Right lobe of liver (tissue), 6 donors: ENCODE measurements around the gene CLASP2. TPM values are rescaled to one million over a fixed set of nuclear protein-coding genes. Genes with fewer than 3 reads are reported as not detected.
"Not testable (repeated sequence)": the region's sequence is repeated elsewhere in the genome, so short reads cannot be mapped to it uniquely, and the experiment has no call there.

Source experiments
- ATAC-seq, 4 donors: fragments of 200-7000 bp; cut with Tn5 transposase; one replicate each; pipeline ENCODE4 v1.9.1; 2020; ENCODE audit warnings: mild to moderate bottlenecking in 4 of 4, moderate library complexity in 4 of 4
- DNase-seq, 3 donors: peaks; one replicate each; pipeline ENCODE4 v3.0.0-alpha.2; 2020
- H3K27ac ChIP-seq, 3 donors: fragments of 200-600 bp; one replicate each; pipeline ENCODE4 v1.8.0; 2022
- H3K27me3 ChIP-seq, 2 donors: fragments of 200-600 bp; one replicate each; pipeline ENCODE4 v1.8.0; 2022
- H3K36me3 ChIP-seq, 4 donors: fragments of 200-600 bp; sonication (generic) in 1 of 4; one replicate each; pipeline versions ENCODE4 v1.5.1 to v1.8.0; 2017 to 2022; ENCODE audit warnings: control low read depth in 1 of 4
- H3K4me1 ChIP-seq, 4 donors: fragments of 200-600 bp; sonication (generic) in 1 of 4; one replicate each; pipeline versions ENCODE4 v1.5.1 to v1.8.0; 2017 to 2022; ENCODE audit warnings: control low read depth in 1 of 4
- H3K4me3 ChIP-seq, 3 donors: fragments of 200-600 bp; one replicate each; pipeline ENCODE4 v1.8.0; 2022
- H3K9me3 ChIP-seq, 4 donors: fragments of 200-600 bp; sonication (generic) in 1 of 4; one replicate each; pipeline versions ENCODE4 v1.5.1 to v1.8.0; 2017 to 2022; ENCODE audit warnings: control low read depth in 1 of 4
- POLR2A ChIP-seq: fragments of 450-650 bp; IDR thresholded peaks from one replicate; pipeline ENCODE4 v1.6.1; 2017; ENCODE audit warnings: antibody characterized with exemption, mild to moderate bottlenecking
- WGBS: methylation state at CpG from one replicate; pipeline ENCODE4 v1.1.6; 2018; ENCODE audit warnings: low coverage, low lambda C conversion rate; ENCODE audit not compliant: insufficient coverage; ENCODE audit errors: missing lambda C conversion rate; 5-methylcytosine and 5-hydroxymethylcytosine counted together
- intact Hi-C, 2 donors: fragments of 100-400 bp; cut with DNase I; formaldehyde crosslinking; loops; one replicate each; pipeline versions ENCODE4 v1.11.2 to v1.14.1; 2022
- total RNA-seq, 6 experiments: library from RNA; depleted of rRNA in 2 of 6; stranded (reverse); fragments of >200 nt in 2 of 6; fragmentation: NEBNext Ultra II Directional in 3 of 6; extraction: Animal tissue kit (Norgen Biotek cat#: 25700) in 3 of 6; gene quantifications; one replicate each; pipeline versions ENCODE4 v1.1.0 to v1.2.4, GENCODE V29; 2016 to 2023
- TF ChIP-seq, protein P1 (sequence below), 4 donors: fragments of 200-600 bp in 3 of 4; fragments of 450-650 bp in 1 of 4; IDR thresholded peaks; one replicate each; pipeline versions ENCODE4 v1.5.1 to v1.8.0; 2016 to 2022; ENCODE audit warnings: antibody characterized with exemption in 4 of 4, mild to moderate bottlenecking in 2 of 4
- donor health status: DM: no; HTN: yes; CAD: no.
- donor health status: DM: no; HTN: no; CAD: no.
- donor health status: DM: no; HTN: no; CAD: no.
- donor health status: DM: no; HTN: yes; CAD: no.
- donor health status: DM: no; HTN: yes; CAD: no.

The CLASP2 gene
- total RNA-seq, 6 experiments from 2014 or later, result 15.0 to 19.2 (median 16.5) TPM

DNA sequence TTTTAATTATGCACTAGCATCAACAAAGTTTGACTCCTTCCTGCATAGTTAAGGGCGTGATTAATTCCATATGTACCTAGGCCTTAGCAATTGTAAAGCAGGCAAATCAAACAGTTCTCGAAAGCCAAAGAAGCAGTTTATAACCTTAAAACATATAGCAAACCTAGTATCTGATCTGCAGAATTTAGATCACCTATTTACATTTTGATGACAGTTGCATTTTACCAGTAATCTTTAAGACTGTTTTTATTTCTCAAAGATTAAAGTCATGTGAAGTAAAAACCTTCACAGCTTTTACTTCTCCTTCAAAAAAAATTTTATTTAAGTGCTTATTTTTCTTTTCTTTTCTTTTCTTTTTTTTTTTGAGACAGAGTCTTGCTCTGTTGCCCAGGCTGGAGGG, 257.0 kb downstream of the CLASP2 start:
- Histone ChIP-seq H3K27me3 (no peaks in the 10 kb centered on the region), H3K9me3 (peaks cover 0 to 12% (median 0%) of the 10 kb centered on the region in 4 donors), H3K27ac (no peak overlapping the region), H3K36me3 (no peaks in the 10 kb centered on the region), H3K4me3 (no peak overlapping the region), H3K4me1 (no peaks in the 10 kb centered on the region)
- TF ChIP-seq, protein P1, sequence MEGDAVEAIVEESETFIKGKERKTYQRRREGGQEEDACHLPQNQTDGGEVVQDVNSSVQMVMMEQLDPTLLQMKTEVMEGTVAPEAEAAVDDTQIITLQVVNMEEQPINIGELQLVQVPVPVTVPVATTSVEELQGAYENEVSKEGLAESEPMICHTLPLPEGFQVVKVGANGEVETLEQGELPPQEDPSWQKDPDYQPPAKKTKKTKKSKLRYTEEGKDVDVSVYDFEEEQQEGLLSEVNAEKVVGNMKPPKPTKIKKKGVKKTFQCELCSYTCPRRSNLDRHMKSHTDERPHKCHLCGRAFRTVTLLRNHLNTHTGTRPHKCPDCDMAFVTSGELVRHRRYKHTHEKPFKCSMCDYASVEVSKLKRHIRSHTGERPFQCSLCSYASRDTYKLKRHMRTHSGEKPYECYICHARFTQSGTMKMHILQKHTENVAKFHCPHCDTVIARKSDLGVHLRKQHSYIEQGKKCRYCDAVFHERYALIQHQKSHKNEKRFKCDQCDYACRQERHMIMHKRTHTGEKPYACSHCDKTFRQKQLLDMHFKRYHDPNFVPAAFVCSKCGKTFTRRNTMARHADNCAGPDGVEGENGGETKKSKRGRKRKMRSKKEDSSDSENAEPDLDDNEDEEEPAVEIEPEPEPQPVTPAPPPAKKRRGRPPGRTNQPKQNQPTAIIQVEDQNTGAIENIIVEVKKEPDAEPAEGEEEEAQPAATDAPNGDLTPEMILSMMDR (IDR thresholded peaks at IDR 0.05), result no peak
- TF ChIP-seq POLR2A, result no peak
- DNase-seq (no peak), ATAC-seq (no peak)
- WGBS, result 89% methylated on average over 2 of the region's 2 CpGs
- intact Hi-C loops, result no loop called here

DNA sequence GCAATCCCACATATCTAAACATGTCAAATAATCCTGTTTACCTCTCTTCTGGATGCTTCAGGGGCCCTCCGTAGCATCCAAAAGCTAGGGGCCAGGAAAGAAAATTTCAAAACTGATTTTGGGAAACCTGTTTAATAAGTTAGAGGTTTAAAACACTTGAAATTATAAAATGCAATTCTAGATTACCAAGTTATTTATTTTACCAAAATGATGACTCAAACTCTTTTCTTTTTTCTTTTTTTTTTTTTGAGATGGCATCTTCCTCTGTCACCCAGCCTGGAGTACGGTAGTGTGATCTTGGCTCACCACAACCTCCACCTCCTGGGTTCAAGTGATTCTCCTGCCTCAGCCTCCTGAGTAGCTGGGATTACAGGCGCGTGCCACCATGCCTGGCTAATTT, 258.5 kb downstream of the CLASP2 start:
- WGBS, result 94% methylated on average over 2 of the region's 4 CpGs
- DNase-seq, H3K27me3 ChIP-seq, H3K27ac ChIP-seq, H3K36me3 ChIP-seq, H3K4me3 ChIP-seq, ATAC-seq, intact Hi-C loops, H3K4me1 ChIP-seq: not testable (repeated sequence)
- peaks cover 0 to 12% (median 0%) of the 10 kb centered on the region in 4 donors for H3K9me3 ChIP-seq

DNA sequence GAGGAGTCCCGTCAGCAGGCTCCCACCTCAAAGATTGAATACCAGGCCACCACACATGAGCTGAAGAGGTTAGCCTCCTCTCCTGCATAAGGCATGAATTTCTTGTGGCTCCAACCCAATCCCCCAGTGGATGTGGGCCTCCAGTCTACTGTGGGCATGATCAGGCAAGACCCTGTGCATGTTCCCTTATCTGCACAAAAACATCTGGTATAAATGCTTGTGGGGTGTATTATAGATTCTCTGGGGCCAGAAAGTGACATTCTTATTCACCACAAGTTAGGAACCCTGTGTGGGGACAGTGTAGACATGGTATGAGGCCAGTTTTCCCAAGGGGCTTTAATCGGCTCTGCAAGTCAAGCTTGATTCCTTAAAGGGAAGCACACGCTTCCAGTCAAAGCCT, 259.6 kb downstream of the CLASP2 start:
- intact Hi-C loops, result no loop called here
- no peak for ATAC-seq
- no peaks in the 10 kb centered on the region for H3K4me1 ChIP-seq
- WGBS, result no CpG with 5 or more reads among the region's 3 CpGs
- H3K36me3 ChIP-seq, result no peaks in the 10 kb centered on the region
- TF ChIP-seq, protein P1 (IDR thresholded peaks at IDR 0.05), result no peak
- no peak for TF ChIP-seq POLR2A
- H3K4me3 ChIP-seq, result no peak overlapping the region
- H3K27ac ChIP-seq, result no peak overlapping the region
- DNase-seq, result no peak
- H3K27me3 ChIP-seq, result no peaks in the 10 kb centered on the region
- H3K9me3 ChIP-seq, result peaks cover 0 to 12% (median 0%) of the 10 kb centered on the region in 4 donors

DNA sequence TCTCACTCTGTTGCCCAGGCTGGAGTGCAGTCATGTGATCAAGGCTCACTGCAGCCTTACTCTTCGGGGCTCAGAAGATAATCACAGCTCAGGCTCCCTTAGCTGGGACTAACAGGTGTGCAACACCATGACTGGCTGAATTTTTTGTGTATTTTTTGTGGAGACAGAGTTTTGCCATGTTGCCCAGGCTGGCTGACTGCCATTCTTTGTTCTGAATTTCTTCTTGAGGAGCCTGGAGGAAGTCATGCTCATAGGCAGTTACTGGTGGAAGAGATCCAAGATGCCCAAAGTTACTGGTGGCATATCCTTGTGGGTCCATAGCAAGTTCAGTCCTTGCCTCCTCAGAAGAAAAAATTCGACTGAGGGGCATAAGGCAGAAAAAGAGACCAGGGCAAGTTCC, 261.3 kb downstream of the CLASP2 start:
- no peak for DNase-seq
- ATAC-seq, result no peak

DNA sequence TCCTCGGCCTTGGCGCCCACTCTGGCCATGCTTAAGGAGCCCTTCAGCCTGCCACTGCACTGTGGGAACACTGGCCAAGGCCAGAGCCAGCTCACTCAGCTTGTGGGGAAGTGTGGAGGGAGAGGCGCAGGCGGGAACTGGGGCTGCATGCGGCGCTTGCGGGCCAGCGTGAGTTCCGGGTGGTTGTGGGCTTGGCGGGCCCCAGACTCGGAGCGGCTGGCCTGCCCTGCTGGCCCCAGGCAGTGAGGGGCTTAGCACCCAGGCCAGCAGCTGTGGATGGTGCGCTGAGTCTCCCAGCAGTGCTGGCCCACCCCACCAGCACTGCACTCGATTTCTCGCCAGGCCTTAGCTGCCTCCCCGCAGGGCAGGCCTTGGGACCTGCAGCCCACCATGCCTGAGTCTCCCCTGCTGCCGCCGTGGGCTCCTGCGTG, 264.7 kb downstream of the CLASP2 start:
- no CpG with 5 or more reads among the region's 19 CpGs for WGBS

More for the DNA sequence above, 261.3 kb downstream of the CLASP2 start:
- 74% methylated on average over 2 of the region's 2 CpGs for WGBS
- Histone ChIP-seq H3K9me3 (peaks cover 0 to 12% (median 0%) of the 10 kb centered on the region in 4 donors), H3K27me3 (no peaks in the 10 kb centered on the region), H3K36me3 (no peaks in the 10 kb centered on the region), H3K4me3 (no peak overlapping the region), H3K27ac (no peak overlapping the region), H3K4me1 (no peaks in the 10 kb centered on the region)
- intact Hi-C loops, result no loop called here
- no peak for TF ChIP-seq POLR2A
- TF ChIP-seq, protein P1 (IDR thresholded peaks at IDR 0.05), result no peak

DNA sequence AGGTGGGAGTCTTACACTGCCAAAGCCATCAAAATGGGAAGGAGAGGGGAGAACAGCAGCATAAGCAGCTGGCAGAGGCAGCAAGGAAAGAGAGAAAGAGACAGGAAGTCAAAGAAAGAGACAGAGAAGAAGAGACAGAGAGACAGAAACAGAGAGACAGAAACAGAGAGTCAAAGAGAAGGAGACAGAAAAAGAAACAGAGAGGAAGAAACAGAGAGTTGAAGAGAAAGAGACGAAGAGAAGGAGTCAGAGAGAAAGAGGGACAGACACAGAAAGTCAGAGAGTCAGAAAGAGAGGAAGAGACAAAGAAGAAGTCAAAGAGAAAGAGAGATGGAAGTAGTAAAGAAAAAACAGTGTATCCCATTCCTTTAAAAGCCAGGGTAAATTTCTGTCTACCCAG, 266.1 kb downstream of the CLASP2 start:
- intact Hi-C loops, H3K27ac ChIP-seq: not testable (repeated sequence)

More for the DNA sequence above, 264.7 kb downstream of the CLASP2 start:
- H3K27ac ChIP-seq, result no peak overlapping the region
- no peak overlapping the region for H3K4me3 ChIP-seq
- H3K27me3 ChIP-seq, result no peaks in the 10 kb centered on the region
- ATAC-seq, result no peak
- intact Hi-C loops, result no loop called here
- no peak for TF ChIP-seq POLR2A
- TF ChIP-seq, protein P1 (IDR thresholded peaks at IDR 0.05), result no peak
- DNase-seq, result no peak
- H3K36me3 ChIP-seq, result no peaks in the 10 kb centered on the region
- no peaks in the 10 kb centered on the region for H3K4me1 ChIP-seq
- H3K9me3 ChIP-seq, result no peaks in the 10 kb centered on the region

More for the DNA sequence above, 266.1 kb downstream of the CLASP2 start:
- H3K36me3 ChIP-seq, H3K27me3 ChIP-seq, H3K9me3 ChIP-seq, H3K4me3 ChIP-seq, DNase-seq, H3K4me1 ChIP-seq, ATAC-seq: not testable (repeated sequence)
- 71% methylated on average over 1 of the region's 1 CpG for WGBS
